Endothelial cell of umbilical vein (primary cell): Measurements from ENCODE around the gene CFAP20DC. TPM values are rescaled to one million over a fixed set of nuclear protein-coding genes. Genes with fewer than 3 reads are reported as not detected.

Experiments
- BruUV-seq: library from RNA; stranded (reverse); fragments of 400-500 nt; replicated peaks from 2 replicates; lab custom pipeline; 2021; lab: Mats Ljungman, UMichigan
- CTCF ChIA-PET: fragments of 300-600, 350-600 bp; sonication (Branson Sonifier 250); formaldehyde crosslinking; loops from one replicate; lab custom pipeline; 2021; ENCODE audit warnings: antibody characterized with exemption, inconsistent platforms; lab: Charles Lee
- POLR2A ChIA-PET: fragments of 300-600, 350-600 bp; sonication (Branson Sonifier 250); formaldehyde crosslinking; loops from one replicate; lab custom pipeline; 2021; ENCODE audit warnings: antibody characterized with exemption, inconsistent platforms; lab: Charles Lee
- DNase-seq: peaks from one replicate; pipeline ENCODE4 v3.0.0-alpha.2; 2011; ENCODE audit warnings: low read depth, low spot score
- FAIRE-seq: peaks from 2 replicates; lab custom pipeline; 2011; peaks lifted over from hg19 to GRCh38; lab: Jason Lieb, UNC
- H2AFZ ChIP-seq: 2 replicates; pipeline ENCODE4 v1.6.0; 2012; ENCODE audit warnings: low read depth, low read length, control low read depth, inconsistent platforms
- H3K27ac ChIP-seq: 2 replicates; pipeline ENCODE4 v1.5.1; 2011; ENCODE audit warnings: low read depth, mild to moderate bottlenecking, control low read depth, low read length, moderate library complexity; ENCODE audit not compliant: insufficient read depth
- H3K27me3 ChIP-seq, 2 experiments: 2 replicates each; pipeline versions ENCODE4 v1.6.0 to v1.6.1; 2011; ENCODE audit warnings: low read length in 2 of 2, mixed read lengths in 1 of 2; ENCODE audit not compliant: control insufficient read depth in 2 of 2, insufficient read depth in 2 of 2
- H3K36me3 ChIP-seq, 2 experiments: 2 replicates in 1 of 2; 3 replicates in 1 of 2; pipeline ENCODE4 v1.5.1; 2011; ENCODE audit warnings: low read length in 2 of 2, mild to moderate bottlenecking in 1 of 2, moderate library complexity in 1 of 2; ENCODE audit not compliant: control insufficient read depth in 2 of 2, insufficient read depth in 2 of 2; ENCODE audit errors: extremely low read depth in 1 of 2
- H3K4me1 ChIP-seq: 3 replicates; pipeline ENCODE4 v1.5.1; 2011; ENCODE audit warnings: mild to moderate bottlenecking, low read length; ENCODE audit not compliant: control insufficient read depth, insufficient read depth; ENCODE audit errors: extremely low read depth
- H3K4me2 ChIP-seq: 2 replicates; pipeline ENCODE4 v1.6.1; 2011; ENCODE audit warnings: low read length, control low read depth, mixed read lengths; ENCODE audit not compliant: insufficient read depth
- H3K4me3 ChIP-seq, 3 experiments: fragments of 200-600 bp in 1 of 3; sonication (generic), shearing (Covaris generic) in 1 of 3; replicated peaks in 1 of 3; 2 replicates each; pipeline ENCODE4 v1.5.1; 2011 to 2016; ENCODE audit warnings: control low read depth in 3 of 3, low read length in 3 of 3, mild to moderate bottlenecking in 2 of 3, inconsistent platforms in 1 of 3, low read depth in 1 of 3, moderate library complexity in 1 of 3; ENCODE audit not compliant: insufficient read depth in 1 of 3
- H3K79me2 ChIP-seq: 2 replicates; pipeline ENCODE4 v1.6.0; 2012; ENCODE audit warnings: low read length, inconsistent platforms; ENCODE audit not compliant: control insufficient read depth, insufficient read depth
- H3K9ac ChIP-seq: replicated peaks from 2 replicates; pipeline ENCODE3; 2011; ENCODE audit warnings: low read length, control low read depth; ENCODE audit not compliant: insufficient read depth; ENCODE audit errors: extremely low read depth
- H3K9me1 ChIP-seq: replicated peaks from 3 replicates; pipeline ENCODE4 v1.6.0; 2011; ENCODE audit warnings: mild to moderate bottlenecking, low read length; ENCODE audit not compliant: control insufficient read depth, insufficient read depth; ENCODE audit errors: extremely low read depth
- H3K9me3 ChIP-seq: replicated peaks from 2 replicates; pipeline ENCODE4 v1.5.1; 2012; ENCODE audit warnings: low read length, inconsistent platforms; ENCODE audit not compliant: control insufficient read depth, insufficient read depth
- H4K20me1 ChIP-seq: replicated peaks from 2 replicates; pipeline ENCODE3; 2011; ENCODE audit warnings: mild to moderate bottlenecking, low read length; ENCODE audit not compliant: control insufficient read depth, insufficient read depth; ENCODE audit errors: extremely low read depth
- CTCF ChIP-seq, 2 donors: IDR thresholded peaks; 1 replicate in 1 of 2; 2 replicates in 1 of 2; pipeline ENCODE4 v1.5.1; 2011; ENCODE audit warnings: low read length in 2 of 2, mild to moderate bottlenecking in 2 of 2, moderate library complexity in 2 of 2, control low read depth in 1 of 2, inconsistent platforms in 1 of 2, low read depth in 1 of 2; ENCODE audit not compliant: insufficient read depth in 1 of 2; ENCODE audit errors: extremely low read depth in 1 of 2
- EZH2 ChIP-seq: IDR thresholded peaks from 2 replicates; pipeline ENCODE4 v1.6.1; 2012; ENCODE audit warnings: borderline replicate concordance, low read depth, mild to moderate bottlenecking, moderate library complexity, low read length, inconsistent platforms; ENCODE audit not compliant: severe bottlenecking
- FOS ChIP-seq: IDR thresholded peaks from 2 replicates; pipeline ENCODE4 v1.6.1; 2011; ENCODE audit warnings: mild to moderate bottlenecking, low read length, moderate library complexity, borderline replicate concordance; ENCODE audit not compliant: insufficient read depth
- GATA2 ChIP-seq: IDR thresholded peaks from 2 replicates; pipeline ENCODE4 v1.7.0; 2011; ENCODE audit warnings: low read depth, mild to moderate bottlenecking, moderate library complexity, mixed read lengths, low read length; ENCODE audit not compliant: insufficient read length, insufficient read depth
- JUN ChIP-seq: IDR thresholded peaks from 2 replicates; pipeline ENCODE4 v1.6.1; 2011; ENCODE audit warnings: borderline replicate concordance, low read depth; ENCODE audit not compliant: insufficient read length, insufficient read depth
- MAX ChIP-seq: IDR thresholded peaks from 2 replicates; pipeline ENCODE4 v1.6.1; 2011; ENCODE audit not compliant: insufficient read depth, insufficient read length
- MYC ChIP-seq: IDR thresholded peaks from one replicate; pipeline ENCODE4 v1.6.1; 2011; ENCODE audit warnings: mild to moderate bottlenecking, low read depth, low read length
- POLR2A ChIP-seq: IDR thresholded peaks from 2 replicates; pipeline ENCODE4 v1.6.1; 2012; ENCODE audit warnings: low read depth, mild to moderate bottlenecking, control low read depth, low read length
- POLR2AphosphoS5 ChIP-seq: IDR thresholded peaks from 2 replicates; pipeline ENCODE4 v1.6.1; 2012; ENCODE audit warnings: low read depth, mild to moderate bottlenecking, control low read depth, low read length, moderate library complexity; ENCODE audit not compliant: insufficient read depth
- dilution Hi-C: fragments of 300-500 bp; cut with MboI; formaldehyde crosslinking; loops from one replicate; pipeline ENCODE4 v1.15.0; 2019; ENCODE audit warnings: low sequenced_read_pairs; ENCODE audit not compliant: extremely low pct_ligation_motif_present
- intact Hi-C: fragments of 100-400 bp; cut with micrococcal nuclease; formaldehyde crosslinking; loops from one replicate; pipeline ENCODE4 v1.10.0; 2022
- polyA plus RNA-seq, 4 experiments: library from polyadenylated mRNA; depleted of rRNA in 3 of 4; stranded (reverse) in 3 of 4; unstranded in 1 of 4; fragments of >200 nt; gene quantifications; 2 replicates each; pipeline versions ENCODE4 v1.2.1 to v1.2.3, GENCODE V29; 2011 to 2012; ENCODE audit warnings: missing spikeins in 1 of 4
- total RNA-seq: library from RNA; stranded (reverse); gene quantifications from 2 replicates; pipeline ENCODE4 v1.2.3, GENCODE V29; 2021

The CFAP20DC gene
- total and polyA plus RNA-seq, 2 donors (not counting 3 experiments of a cell fraction or from before 2014, with no cell fraction given), result 0.92 to 2.1 TPM

- H3K4me1 ChIP-seq, result no peaks in the 10 kb centered on the region
Measured at GRCh38 chr3:58792921-58793451, 256.8 kb downstream of the CFAP20DC start.

More at GRCh38 chr3:58792921-58793451, 256.8 kb downstream of the CFAP20DC start:
- dilution Hi-C loops (no loop called here), intact Hi-C loops (no loop called here)
- DNase-seq (peak; percentile 40), FAIRE-seq (no peak)
- no peaks in the 10 kb centered on the region for H3K36me3 ChIP-seq
- H3K4me2 ChIP-seq, result no peak overlapping the region
- H3K79me2 ChIP-seq, result no peaks in the 10 kb centered on the region
- H3K4me3 ChIP-seq, result no peak overlapping the region
- H3K9me3 ChIP-seq, result no peaks in the 10 kb centered on the region
- H3K27me3 ChIP-seq, result no peaks in the 10 kb centered on the region
- H3K9ac ChIP-seq, result no peak overlapping the region
- no TSS peak for BruUV-seq
- ChIA-PET CTCF (interaction anchor here (1.3 kb wide), 1 partner anchor 27 kb away, joined by 3 read pairs; no protein-coding TSS in a partner anchor), POLR2A (no interaction called here)
- no peak for TF ChIP-seq JUN
- no peak for TF ChIP-seq GATA2
- TF ChIP-seq MAX, result no peak
- TF ChIP-seq CTCF (IDR thresholded peaks at IDR 0.05; ENCODE audit: extremely low read depth in 1 of 2, insufficient read depth in 1 of 2, low read depth in 1 of 2, low read length in 2 of 2), result no peak
- TF ChIP-seq POLR2A, result no peak
- TF ChIP-seq POLR2AphosphoS5, result no peak
- TF ChIP-seq EZH2, result no peak
- TF ChIP-seq FOS, result no peak
- TF ChIP-seq MYC, result no peak
- no peaks in the 10 kb centered on the region for H3K9me1 ChIP-seq
- no peak overlapping the region for H2AFZ ChIP-seq
- no peaks in the 10 kb centered on the region for H4K20me1 ChIP-seq
- no peak overlapping the region for H3K27ac ChIP-seq
